ENCODE results near the gene PTGES2. TPM values are rescaled to one million over a fixed set of nuclear protein-coding genes. Genes with fewer than 3 reads are reported as not detected.
A peak's percentile ranks its signal among the peaks of the same experiment; 100 is the strongest.

PTGES2 gene
- total and polyA plus RNA-seq, 2 of the 13 experiments (the other 11 are each of a cell fraction or from before 2014, with no cell fraction given), result 63.7 to 79.8 TPM

- H3K9ac ChIP-seq (ENCODE audit: insufficient read depth, low read depth, low read length), result peak overlapping the region; percentile 57
- H3K79me2 ChIP-seq (ENCODE audit: insufficient read depth, low read length), result no peaks in the 10 kb centered on the region
- H2AFZ ChIP-seq (ENCODE audit: low read length), result no peak overlapping the region
- DNase-seq (ENCODE audit: low spot score) (no peak), FAIRE-seq (no peak), ATAC-seq (peak; percentile 2; the same call in 1 of the 3 replicates)
- BruUV-seq (replicated peaks), result TSS peak; percentile 48
- H3K9me3 ChIP-seq (ENCODE audit: low read length), result no peaks in the 10 kb centered on the region
- peak overlapping the region; percentile 57 for H3K4me2 ChIP-seq (ENCODE audit: low read depth, low read length)
- peak overlapping the region; percentile 88 for H3K27ac ChIP-seq (ENCODE audit: extremely low read length, insufficient read depth, low read length)
- H3K36me3 ChIP-seq (replicated peaks in 1 of 2; ENCODE audit: control insufficient read depth in 1 of 2, insufficient read depth in 2 of 2, low read length in 2 of 2), result no peaks in the 10 kb centered on the region; a peak in 1 of 5 replicates
- H3K4me3 ChIP-seq (replicated peaks in 1 of 3; ENCODE audit: insufficient read depth in 1 of 3, low read depth in 2 of 3, low read length in 3 of 3), result peak overlapping the region in 2 of 3 experiments; percentile 6 to 49; a peak in 3 of 6 replicates
- H4K20me1 ChIP-seq (ENCODE audit: insufficient read depth, low read length), result no peaks in the 10 kb centered on the region
- intact Hi-C loops (cut with micrococcal nuclease; ENCODE audit: unreplicated experiment) (loop anchor here (1.0 to 10.0 kb wide), 3 partner anchors 11 to 170 kb away; no protein-coding TSS in a partner anchor), in situ Hi-C loops (cut with HindIII; ENCODE audit: extremely low pct_ligation_motif_present, low pct_unique_long_range_greater_than_20kb) (no loop called here)
- ChIA-PET CTCF (ENCODE audit: low intra/inter-chr PET ratio, low total read pairs) (no interaction called here), POLR2A (interaction anchor here (1.0 to 4.8 kb wide), 5 partner anchors 11 to 47 kb away, joined by 3 to 40 read pairs (median 4); partner anchors contain the start of genes NAIF1 and SLC25A25)
- 77% methylated on average over 23 of the region's 29 CpGs for WGBS (ENCODE audit: low lambda C conversion rate)
- H3K4me1 ChIP-seq (ENCODE audit: insufficient read depth, low read length), result peaks cover 75% of the 10 kb centered on the region
- no peaks in the 10 kb centered on the region for H3K27me3 ChIP-seq (ENCODE audit: control insufficient read depth in 1 of 2, insufficient read depth in 2 of 2, low read length in 2 of 2)
- TF ChIP-seq STAG1 (CRISPR knock-in tag; IDR thresholded peaks at IDR 0.05) (no peak), ZNF652 (CRISPR knock-in tag; IDR thresholded peaks at IDR 0.05; ENCODE audit: borderline replicate concordance, low read depth) (no peak), HNRNPUL1 (IDR thresholded peaks at IDR 0.05; ENCODE audit: low read depth, low read length) (no peak), ZNF547 (CRISPR knock-in tag; IDR thresholded peaks at IDR 0.05) (0 out of 2 replicates have a peak, but pooled peaks have one; percentile 73), ZBTB39 (CRISPR knock-in tag; IDR thresholded peaks at IDR 0.05) (no peak), EZH2 (conservative IDR thresholded peaks at IDR 0.05; ENCODE audit: low read depth, low read length) (no peak), HMG20A (CRISPR knock-in tag; IDR thresholded peaks at IDR 0.05; ENCODE audit: borderline replicate concordance) (no peak), ZZZ3 (CRISPR knock-in tag; IDR thresholded peaks at IDR 0.05; ENCODE audit: borderline replicate concordance) (no peak), MLX (CRISPR knock-in tag; IDR thresholded peaks at IDR 0.05) (no peak), SMAD9 (CRISPR knock-in tag; IDR thresholded peaks at IDR 0.05) (no peak), ZNF562 (CRISPR knock-in tag; IDR thresholded peaks at IDR 0.05; ENCODE audit: borderline replicate concordance) (no peak), PBX2 (CRISPR knock-in tag; IDR thresholded peaks at IDR 0.05) (no peak), ZSCAN29 (CRISPR knock-in tag; conservative IDR thresholded peaks at IDR 0.05) (no peak), ZBTB44 (CRISPR knock-in tag; IDR thresholded peaks at IDR 0.05) (no peak), STAT6 (CRISPR knock-in tag; IDR thresholded peaks at IDR 0.05; ENCODE audit: borderline replicate concordance) (no peak)
These were observed 13.0 kb downstream of the PTGES2 start for GRCh38 chr9:128114326-128115186.
